Caco-2 (cell line): ENCODE data around the gene PPP2R5C. TPM values are rescaled to one million over a fixed set of nuclear protein-coding genes. Genes with fewer than 3 reads are reported as not detected.

ENCODE experiments used
- BruUV-seq: library from RNA; stranded (reverse); fragments of 400-500 nt; replicated peaks from 2 replicates; lab custom pipeline; 2021; lab: Mats Ljungman, UMichigan
- CTCF ChIA-PET: fragments of 300-600 bp; sonication (Branson Sonifier 250); formaldehyde crosslinking; loops from one replicate; lab custom pipeline; 2022; ENCODE audit warnings: antibody characterized with exemption; lab: Charles Lee
- POLR2A ChIA-PET: fragments of 300-600 bp; sonication (Branson Sonifier 250); formaldehyde crosslinking; loops from one replicate; lab custom pipeline; 2022; ENCODE audit warnings: antibody characterized with exemption; lab: Charles Lee
- DNase-seq, 2 experiments: peaks; one replicate each; pipeline versions ENCODE4 v3.0.0 to v3.0.0-alpha.2; 2020 to 2022
- H3K27me3 ChIP-seq: replicated peaks from 2 replicates; pipeline ENCODE4 v1.6.0; 2011; ENCODE audit warnings: low read length; ENCODE audit not compliant: control insufficient read depth, insufficient read depth
- H3K36me3 ChIP-seq: 2 replicates; pipeline ENCODE4 v1.5.1; 2011; ENCODE audit warnings: low read length; ENCODE audit not compliant: control insufficient read depth, insufficient read depth
- H3K4me1 ChIP-seq: fragments of 250-450 bp; sonication (Bioruptor Pico); 2 replicates; pipeline ENCODE4 v1.5.1; 2020; ENCODE audit warnings: mild to moderate bottlenecking
- H3K4me3 ChIP-seq: 2 replicates; pipeline ENCODE4 v1.5.1; 2011; ENCODE audit warnings: low read depth, mild to moderate bottlenecking, control low read depth, low read length
- H3K9me3 ChIP-seq: fragments of 250-450 bp; sonication (Bioruptor Pico); 2 replicates; pipeline ENCODE4 v1.5.1; 2020; ENCODE audit warnings: mild to moderate bottlenecking, moderate library complexity
- H3K27ac Mint-ChIP-seq: one replicate; pipeline ENCODE4 v1.8.0; 2022; ENCODE audit warnings: mixed read lengths; ENCODE audit not compliant: unreplicated experiment
- H3K27me3 Mint-ChIP-seq: one replicate; pipeline ENCODE4 v1.8.0; 2022; ENCODE audit warnings: mixed read lengths; ENCODE audit not compliant: insufficient read depth, unreplicated experiment
- H3K36me3 Mint-ChIP-seq: one replicate; pipeline ENCODE4 v1.8.0; 2022; ENCODE audit warnings: mild to moderate bottlenecking, mixed read lengths; ENCODE audit not compliant: insufficient read depth, unreplicated experiment
- H3K4me1 Mint-ChIP-seq: one replicate; pipeline ENCODE4 v1.8.0; 2022; ENCODE audit warnings: low read depth, mixed read lengths; ENCODE audit not compliant: unreplicated experiment
- H3K4me3 Mint-ChIP-seq: one replicate; pipeline ENCODE4 v1.8.0; 2022; ENCODE audit warnings: mild to moderate bottlenecking, moderate library complexity, mixed read lengths; ENCODE audit not compliant: unreplicated experiment
- H3K9me3 Mint-ChIP-seq: one replicate; pipeline ENCODE4 v1.8.0; 2022; ENCODE audit warnings: mixed read lengths; ENCODE audit not compliant: unreplicated experiment
- intact Hi-C: fragments of 100-400 bp; cut with micrococcal nuclease; formaldehyde crosslinking; loops from one replicate; pipeline ENCODE4 v1.10.0; 2022; ENCODE audit not compliant: unreplicated experiment
- total RNA-seq: library from RNA; stranded (reverse); gene quantifications from 2 replicates; pipeline ENCODE4 v1.2.3, GENCODE V29; 2022
- TF ChIP-seq, protein P1 (sequence below), 2 experiments: fragments of 200-600 bp in 1 of 2; IDR thresholded peaks; 1 replicate in 1 of 2; 2 replicates in 1 of 2; pipeline versions ENCODE4 v1.5.1 to v1.8.0; 2011 to 2022; ENCODE audit warnings: antibody characterized with exemption in 1 of 2, control low read depth in 1 of 2, inconsistent platforms in 1 of 2, low read depth in 1 of 2, low read length in 1 of 2, mild to moderate bottlenecking in 1 of 2, moderate library complexity in 1 of 2; ENCODE audit not compliant: insufficient read depth in 1 of 2, severe bottlenecking in 1 of 2, unreplicated experiment in 1 of 2

PPP2R5C gene
- total RNA-seq, 1 experiment from 2014 or later: 97.5 TPM

DNA sequence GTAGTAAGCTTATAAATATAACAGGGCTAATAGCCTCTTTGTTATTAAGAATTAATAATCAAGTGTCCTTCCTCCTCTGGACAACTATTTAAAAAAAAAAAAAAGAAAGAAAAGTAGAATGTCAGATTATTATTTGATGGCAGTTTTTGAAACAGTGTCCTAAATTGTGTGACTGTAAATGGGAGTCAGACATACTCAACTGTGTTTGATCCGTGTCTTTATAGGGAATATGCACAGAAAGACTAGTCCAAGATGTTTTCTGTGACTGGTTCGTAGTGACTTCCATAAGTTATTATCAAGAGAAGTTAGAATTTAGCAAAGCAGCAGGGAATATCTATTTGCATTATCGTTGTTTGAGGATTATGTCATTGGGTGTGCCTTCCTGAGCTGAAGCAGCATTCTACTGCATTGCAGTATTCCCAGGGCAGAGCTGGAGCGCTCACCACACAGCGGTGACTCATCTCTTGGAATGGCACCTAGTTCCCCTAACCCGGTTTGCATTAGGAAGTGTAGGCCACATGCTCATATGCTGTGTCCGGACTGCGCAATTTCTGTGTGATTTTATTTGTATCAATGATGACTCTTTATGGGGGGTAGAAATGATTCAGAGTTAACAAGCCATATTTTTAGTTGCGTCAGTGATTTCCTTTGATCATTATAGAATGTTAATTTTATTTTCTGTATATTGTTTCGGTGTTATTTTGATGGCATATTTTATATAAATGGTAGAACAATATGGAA is 210.8 kb downstream of the PPP2R5C start:
- Mint-ChIP-seq H3K4me1 (peaks cover 7% of the 10 kb centered on the region), H3K36me3 (peaks cover 37% of the 10 kb centered on the region), H3K9me3 (no peaks in the 10 kb centered on the region), H3K27me3 (no peaks in the 10 kb centered on the region), H3K4me3 (peak overlapping the region; percentile 51), H3K27ac (peak overlapping the region; percentile 71)
- ChIA-PET CTCF (interaction anchor here (0.6 to 1.1 kb wide), 2 partner anchors 15 to 124 kb away, joined by 3 read pairs; no protein-coding TSS in a partner anchor), POLR2A (interaction anchor here (0.5 kb wide), 2 partner anchors 90 to 284 kb away, joined by 3 to 4 read pairs; no protein-coding TSS in a partner anchor)
- Histone ChIP-seq H3K9me3 (no peaks in the 10 kb centered on the region), H3K27me3 (no peaks in the 10 kb centered on the region), H3K4me1 (peaks cover 14% of the 10 kb centered on the region), H3K4me3 (no peak overlapping the region), H3K36me3 (peaks cover 1% of the 10 kb centered on the region; the same call in 1 of the 2 replicates)
- TF ChIP-seq, protein P1, sequence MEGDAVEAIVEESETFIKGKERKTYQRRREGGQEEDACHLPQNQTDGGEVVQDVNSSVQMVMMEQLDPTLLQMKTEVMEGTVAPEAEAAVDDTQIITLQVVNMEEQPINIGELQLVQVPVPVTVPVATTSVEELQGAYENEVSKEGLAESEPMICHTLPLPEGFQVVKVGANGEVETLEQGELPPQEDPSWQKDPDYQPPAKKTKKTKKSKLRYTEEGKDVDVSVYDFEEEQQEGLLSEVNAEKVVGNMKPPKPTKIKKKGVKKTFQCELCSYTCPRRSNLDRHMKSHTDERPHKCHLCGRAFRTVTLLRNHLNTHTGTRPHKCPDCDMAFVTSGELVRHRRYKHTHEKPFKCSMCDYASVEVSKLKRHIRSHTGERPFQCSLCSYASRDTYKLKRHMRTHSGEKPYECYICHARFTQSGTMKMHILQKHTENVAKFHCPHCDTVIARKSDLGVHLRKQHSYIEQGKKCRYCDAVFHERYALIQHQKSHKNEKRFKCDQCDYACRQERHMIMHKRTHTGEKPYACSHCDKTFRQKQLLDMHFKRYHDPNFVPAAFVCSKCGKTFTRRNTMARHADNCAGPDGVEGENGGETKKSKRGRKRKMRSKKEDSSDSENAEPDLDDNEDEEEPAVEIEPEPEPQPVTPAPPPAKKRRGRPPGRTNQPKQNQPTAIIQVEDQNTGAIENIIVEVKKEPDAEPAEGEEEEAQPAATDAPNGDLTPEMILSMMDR (IDR thresholded peaks at IDR 0.05; ENCODE audit: insufficient read depth in 1 of 2, low read depth in 1 of 2, low read length in 1 of 2, severe bottlenecking in 1 of 2, unreplicated experiment in 1 of 2): no peak
- intact Hi-C loops: loop anchor here (1.0 kb wide), 1 partner anchor 8 kb away; the partner anchor contains the start of gene DYNC1H1
- DNase-seq: peak; percentile 73 to 82
- no TSS peak for BruUV-seq

DNA sequence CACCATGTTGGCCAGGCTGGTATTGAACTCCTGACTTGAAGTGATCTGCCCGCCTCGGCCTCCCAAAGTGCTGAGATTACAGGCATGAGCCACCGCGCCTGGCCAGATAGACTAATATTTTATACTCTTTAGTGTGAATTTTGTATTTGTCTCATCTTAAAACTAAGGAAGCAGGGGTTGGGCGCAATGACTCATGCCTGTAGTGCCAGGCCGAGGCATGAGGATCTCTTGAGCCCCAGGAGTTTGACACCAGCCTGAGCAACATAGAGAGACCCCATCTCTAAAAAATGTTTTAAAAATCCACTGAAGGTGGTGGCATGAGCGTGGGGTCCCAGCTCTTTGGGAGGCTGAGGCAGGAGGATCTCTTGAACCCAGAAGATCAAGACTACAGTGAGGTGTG is 211.8 kb downstream of the PPP2R5C start:
- no peaks in the 10 kb centered on the region for H3K27me3 ChIP-seq
- TF ChIP-seq, protein P1 (IDR thresholded peaks at IDR 0.05; ENCODE audit: insufficient read depth in 1 of 2, low read depth in 1 of 2, low read length in 1 of 2, severe bottlenecking in 1 of 2, unreplicated experiment in 1 of 2): no peak
- Mint-ChIP-seq H3K4me1 (no peaks in the 10 kb centered on the region), H3K9me3 (no peaks in the 10 kb centered on the region), H3K27me3 (no peaks in the 10 kb centered on the region), H3K27ac (no peak overlapping the region), H3K4me3 (no peak overlapping the region), H3K36me3 (peaks cover 36% of the 10 kb centered on the region)
- no peak overlapping the region for H3K4me3 ChIP-seq
- peaks cover 1% of the 10 kb centered on the region; the same call in 1 of the 2 replicates for H3K36me3 ChIP-seq
- H3K4me1 ChIP-seq: peaks cover 14% of the 10 kb centered on the region
- DNase-seq: peak in 1 of 2 experiments; percentile 1
- POLR2A ChIA-PET: interaction anchor here (0.6 kb wide), 1 partner anchor 24 kb away, joined by 7 read pairs; no protein-coding TSS in a partner anchor
- H3K9me3 ChIP-seq: no peaks in the 10 kb centered on the region
- no TSS peak for BruUV-seq
- CTCF ChIA-PET: no interaction called here
- intact Hi-C loops: no loop called here

DNA sequence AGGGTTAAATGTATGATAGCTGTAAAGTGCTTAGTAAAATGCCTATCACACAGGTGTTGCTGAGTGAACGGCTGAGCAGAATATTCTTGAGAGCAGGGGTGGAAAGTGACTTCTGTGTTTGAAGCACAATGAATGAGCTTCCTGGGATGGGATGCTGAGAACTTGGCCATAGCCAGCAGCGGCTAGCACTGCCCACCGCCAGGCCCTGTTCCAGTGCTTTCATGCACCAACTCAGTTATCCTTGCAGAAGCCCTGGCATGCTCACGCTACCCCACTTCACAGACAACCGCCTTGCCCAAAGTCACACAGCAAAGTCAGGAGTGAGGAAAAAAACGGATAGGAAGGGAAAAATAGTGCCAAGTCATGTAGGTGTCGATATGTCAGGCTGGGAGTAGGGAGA is 213.7 kb downstream of the PPP2R5C start:
- ChIA-PET POLR2A (no interaction called here), CTCF (no interaction called here)
- Mint-ChIP-seq H3K27ac (no peak overlapping the region), H3K27me3 (no peaks in the 10 kb centered on the region), H3K4me3 (no peak overlapping the region), H3K4me1 (no peaks in the 10 kb centered on the region), H3K36me3 (peaks cover 43% of the 10 kb centered on the region), H3K9me3 (no peaks in the 10 kb centered on the region)
- no peaks in the 10 kb centered on the region for H3K9me3 ChIP-seq
- intact Hi-C loops: no loop called here
- BruUV-seq: no TSS peak
- H3K36me3 ChIP-seq: peaks cover 1% of the 10 kb centered on the region; the same call in 1 of the 2 replicates
- TF ChIP-seq, protein P1 (IDR thresholded peaks at IDR 0.05; ENCODE audit: insufficient read depth in 1 of 2, low read depth in 1 of 2, low read length in 1 of 2, severe bottlenecking in 1 of 2, unreplicated experiment in 1 of 2): no peak
- H3K4me3 ChIP-seq: no peak overlapping the region
- no peaks in the 10 kb centered on the region for H3K27me3 ChIP-seq
- peak in 1 of 2 experiments; percentile 11 for DNase-seq
- peaks cover 14% of the 10 kb centered on the region for H3K4me1 ChIP-seq

Other genes with a start within 250 kb of the PPP2R5C start
- 0.41 and 0.53 TPM in 2 replicates for gene DIO3, start 200.2 kb upstream of the PPP2R5C start, total RNA-seq
- 349 and 351 TPM in 2 replicates for gene DYNC1H1, start 202.9 kb downstream of the PPP2R5C start, total RNA-seq